Nasal cavity respiratory epithelium epithelial cell of viscerocranial mucosa (primary cell): ENCODE data around the gene SRMS. TPM values are rescaled to one million over a fixed set of nuclear protein-coding genes. Genes with fewer than 3 reads are reported as not detected.

Experiments used
- total RNA-seq: library from RNA; depleted of rRNA; stranded (reverse); fragments of >200 nt; gene quantifications from 2 replicates; pipeline ENCODE4 v1.2.3, GENCODE V29; 2014

Gene SRMS, protein sequence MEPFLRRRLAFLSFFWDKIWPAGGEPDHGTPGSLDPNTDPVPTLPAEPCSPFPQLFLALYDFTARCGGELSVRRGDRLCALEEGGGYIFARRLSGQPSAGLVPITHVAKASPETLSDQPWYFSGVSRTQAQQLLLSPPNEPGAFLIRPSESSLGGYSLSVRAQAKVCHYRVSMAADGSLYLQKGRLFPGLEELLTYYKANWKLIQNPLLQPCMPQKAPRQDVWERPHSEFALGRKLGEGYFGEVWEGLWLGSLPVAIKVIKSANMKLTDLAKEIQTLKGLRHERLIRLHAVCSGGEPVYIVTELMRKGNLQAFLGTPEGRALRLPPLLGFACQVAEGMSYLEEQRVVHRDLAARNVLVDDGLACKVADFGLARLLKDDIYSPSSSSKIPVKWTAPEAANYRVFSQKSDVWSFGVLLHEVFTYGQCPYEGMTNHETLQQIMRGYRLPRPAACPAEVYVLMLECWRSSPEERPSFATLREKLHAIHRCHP
- 0.14 and 0.34 TPM in 2 replicates for total RNA-seq

DNA sequence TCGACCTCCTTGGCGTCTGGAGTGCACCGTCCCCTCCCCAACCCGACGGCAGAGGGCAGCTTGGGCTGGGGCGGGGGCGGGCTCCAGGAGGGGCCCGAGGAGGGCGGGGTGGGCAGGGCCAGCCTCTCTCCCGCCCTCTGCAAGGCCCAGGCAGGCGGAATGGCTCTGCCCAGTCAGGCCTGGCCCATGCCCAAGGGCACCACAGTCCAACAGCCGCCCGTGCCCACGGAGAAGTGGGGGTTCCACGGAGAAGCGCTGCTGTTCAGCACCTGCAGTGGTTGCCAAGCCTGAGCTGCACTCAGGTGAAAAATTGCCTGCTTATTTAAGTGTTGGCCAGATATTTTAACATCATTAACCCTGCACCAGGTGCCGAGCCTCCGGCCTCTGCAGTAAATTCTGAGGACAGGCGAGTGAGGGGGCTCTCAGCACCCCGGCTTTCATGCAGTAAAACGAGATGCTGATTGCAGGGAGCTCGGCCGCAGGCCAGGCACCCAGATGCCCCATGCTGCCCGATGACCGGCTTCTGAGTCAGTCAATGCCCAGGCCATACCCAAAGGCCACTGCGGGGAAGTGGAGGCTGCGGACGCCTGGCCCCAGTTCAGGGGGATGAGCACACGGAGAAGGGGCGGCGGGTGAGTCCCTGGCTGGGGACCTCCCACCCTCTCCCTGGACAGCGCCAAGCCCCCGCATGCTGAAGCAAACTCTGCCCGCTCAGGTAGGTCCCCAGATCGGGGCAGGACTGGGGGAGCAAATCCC, at the start of gene SRMS:
TSS of gene SRMS (minus strand) at position 25 of the 756 bp plus-strand sequence. CDS start 286 bp downstream, outside the sequence.

DNA sequence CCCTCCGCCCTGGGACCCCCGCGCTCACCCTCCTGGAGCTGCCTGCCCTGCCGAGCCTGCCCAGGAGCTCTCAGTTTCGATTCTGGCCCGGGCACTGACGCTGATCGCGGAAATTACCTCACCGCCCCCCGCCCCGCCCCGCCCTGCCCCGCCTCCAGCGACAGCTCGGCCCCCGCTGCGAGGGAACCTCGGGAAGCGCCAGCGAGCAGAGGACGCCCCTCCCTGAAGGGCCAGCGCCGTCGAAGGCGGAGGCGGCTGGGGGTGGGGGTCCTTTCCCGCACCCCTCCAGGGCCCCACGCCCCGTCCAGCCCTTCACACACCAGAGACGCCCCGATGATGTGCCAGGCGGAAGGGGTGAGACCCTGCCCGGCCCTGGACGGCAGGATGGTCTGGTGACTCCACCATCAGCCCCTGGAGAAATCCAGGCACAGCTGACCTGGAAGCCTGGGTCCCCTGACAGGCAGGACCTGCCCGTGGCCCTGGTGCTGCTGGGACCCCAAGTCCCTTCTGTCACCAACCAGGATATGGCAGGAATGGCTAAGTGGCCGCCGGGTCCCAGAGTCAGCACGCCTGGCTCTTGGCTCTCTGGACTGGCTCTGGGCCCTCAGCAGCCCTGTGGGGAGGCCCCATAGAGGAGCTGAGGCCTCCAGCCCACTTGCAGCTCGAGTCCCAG, 26.7 kb upstream of the SRMS start, which contains the start of gene HELZ2:
TSS of gene HELZ2 (minus strand) at position 84 of the 673 bp plus-strand sequence. CDS start 1,854 bp downstream, outside the sequence.

DNA sequence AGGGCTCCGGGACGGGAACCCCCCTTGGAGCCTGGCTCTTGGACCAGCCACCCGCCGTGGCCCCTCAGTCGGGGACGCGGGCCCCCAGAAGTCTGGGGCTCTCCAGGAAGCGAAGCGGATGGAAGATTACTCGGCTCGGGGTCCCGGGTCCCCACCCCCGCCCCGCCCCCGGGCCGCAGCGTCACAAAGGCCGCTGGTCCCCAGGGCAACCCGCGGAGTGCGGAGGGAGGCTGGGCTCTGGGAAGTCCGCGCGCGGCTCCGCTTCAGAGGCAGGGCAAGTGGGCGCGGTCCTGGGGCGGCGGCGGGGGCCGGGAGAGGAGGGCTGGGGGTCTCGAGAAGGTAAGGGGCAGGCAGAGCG, 6.4 kb upstream of the SRMS start, which contains the start of gene FNDC11:
TSS of gene FNDC11 (plus strand) at position 227 of the 358 bp plus-strand sequence. CDS start 1,505 bp downstream, outside the sequence.

DNA sequence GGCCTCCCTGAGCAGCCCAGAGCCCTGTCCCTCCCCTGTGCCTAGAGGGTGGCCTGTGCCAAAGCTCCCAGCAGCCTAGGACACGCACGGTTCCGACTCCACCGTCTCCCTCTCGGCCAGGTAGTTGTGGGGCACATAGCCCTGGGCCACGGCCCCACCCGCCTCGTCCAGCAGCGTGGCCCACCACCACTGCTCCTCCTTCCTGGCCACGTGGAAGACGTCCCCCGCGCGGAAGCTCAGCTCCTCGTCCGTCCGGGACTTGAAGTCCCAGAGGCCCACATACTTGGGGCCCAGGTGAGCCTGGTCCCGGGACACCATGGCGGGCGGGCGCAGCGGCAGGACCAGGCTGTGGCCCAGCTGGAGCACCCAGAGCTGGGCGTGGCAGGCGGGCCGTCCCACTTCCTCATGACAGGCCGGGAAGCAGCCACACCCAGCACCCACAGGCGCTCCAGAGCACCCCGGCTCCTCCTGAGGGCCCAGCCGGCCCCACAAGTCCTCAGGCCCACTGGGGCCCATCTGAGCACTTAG, 10.5 kb downstream of the SRMS start, which contains the start of gene PTK6:
TSS of gene PTK6 (minus strand) at position 380 of the 528 bp plus-strand sequence. CDS start at position 318, 62 bp downstream.

DNA sequence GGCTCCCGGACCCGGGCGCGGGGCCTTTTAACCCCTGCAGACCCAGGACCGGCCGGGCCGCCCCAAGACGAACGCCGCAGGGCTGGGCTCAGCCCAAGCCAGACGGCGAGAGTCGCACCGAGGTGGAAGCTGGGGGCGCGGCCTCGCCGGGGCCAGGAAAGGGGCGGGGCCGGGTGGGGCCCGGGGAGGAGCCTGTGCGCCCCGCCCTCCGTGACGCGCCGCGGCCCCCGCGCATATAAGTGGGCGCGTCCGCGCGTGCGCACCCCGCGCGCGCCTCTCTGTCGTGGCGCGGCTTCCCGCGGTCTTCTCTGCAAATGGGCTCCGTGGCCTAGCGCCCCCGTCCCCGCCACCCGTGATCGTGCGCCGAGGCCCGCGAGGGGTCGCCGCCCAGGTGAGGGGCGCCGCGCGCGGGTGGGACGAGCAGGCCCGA, 27.0 kb downstream of the SRMS start, which contains the start of gene PPDPF:
TSS of gene PPDPF (plus strand) at position 262 of the 430 bp plus-strand sequence. CDS start 544 bp downstream, outside the sequence.

DNA sequence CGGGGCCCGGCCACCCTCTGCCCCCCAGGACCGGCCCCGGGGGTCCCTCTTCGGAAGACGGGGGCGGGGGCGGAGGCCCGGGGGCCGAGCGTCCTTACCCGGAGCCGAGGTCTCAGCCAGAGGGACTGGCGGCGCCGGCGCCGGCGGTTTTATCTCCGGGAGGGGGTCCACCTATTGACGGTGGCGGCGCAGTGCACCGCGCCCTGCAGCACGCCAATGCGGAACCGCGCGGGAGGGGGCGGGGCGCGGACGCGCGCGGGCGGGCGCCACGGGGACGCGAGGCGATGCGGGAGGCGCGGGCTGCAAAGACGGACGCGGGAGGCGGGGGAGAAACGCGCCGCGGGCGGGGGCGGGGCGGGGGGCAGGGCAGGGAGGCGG, 48.6 kb downstream of the SRMS start, which contains the start of gene EEF1A2:
TSS of gene EEF1A2 (minus strand) at position 124 of the 378 bp plus-strand sequence. CDS start 1,320 bp downstream, outside the sequence.

Other genes starting within 250 kb of the SRMS start
- not detected in 2 replicates for gene CHRNA4, start 186.4 kb downstream of the SRMS start, total RNA-seq
- under 0.01 TPM in 1 of 2 replicates, not detected in the other for gene KCNQ2, start 75.1 kb downstream of the SRMS start, total RNA-seq
- gene EEF1A2, start 48.7 kb downstream of the SRMS start, total RNA-seq, result 1.0 and 1.4 TPM in 2 replicates
- gene PPDPF, start 27.0 kb downstream of the SRMS start, total RNA-seq, result 58.4 and 133 TPM in 2 replicates
- gene PTK6, start 10.4 kb downstream of the SRMS start, total RNA-seq, result 35.2 and 51.9 TPM in 2 replicates
- 0.43 and 0.68 TPM in 2 replicates for gene FNDC11, start 6.4 kb upstream of the SRMS start, total RNA-seq
- 33.5 and 51.0 TPM in 2 replicates for gene HELZ2, start 26.5 kb upstream of the SRMS start, total RNA-seq
- 16.1 and 17.7 TPM in 2 replicates for gene GMEB2, start 79.4 kb upstream of the SRMS start, total RNA-seq
- gene STMN3, start 105.7 kb upstream of the SRMS start, total RNA-seq, result under 0.01 and 1.2 TPM in 2 replicates
- gene RTEL1, start 110.6 kb upstream of the SRMS start, total RNA-seq, result 5.1 and 11.7 TPM in 2 replicates
- 5.5 and 26.8 TPM in 2 replicates for gene TNFRSF6B, start 148.9 kb upstream of the SRMS start, total RNA-seq
- gene ARFRP1, start 160.2 kb upstream of the SRMS start, total RNA-seq, result 28.7 and 51.0 TPM in 2 replicates
- 16.7 and 16.9 TPM in 2 replicates for gene ZGPAT, start 160.3 kb upstream of the SRMS start, total RNA-seq
- 1.0 and 4.3 TPM in 2 replicates for gene LIME1, start 188.9 kb upstream of the SRMS start, total RNA-seq
- 22.2 and 24.8 TPM in 2 replicates for gene SLC2A4RG, start 192.0 kb upstream of the SRMS start, total RNA-seq